Stomach (tissue), 4 donors: ENCODE data around the gene NTM.

Experiments
- EP300 ChIP-seq: sonication (generic); formaldehyde crosslinking; IDR thresholded peaks from one replicate; pipeline ENCODE4 v1.6.1; 2017; ENCODE audit warnings: antibody characterized with exemption
- POLR2AphosphoS5 ChIP-seq, 3 donors: sonication (generic); formaldehyde crosslinking; IDR thresholded peaks; one replicate each; pipeline ENCODE4 v1.6.1; 2016; ENCODE audit warnings: antibody characterized with exemption in 3 of 3
- TF ChIP-seq, protein P1 (sequence below), 7 experiments: fragments of 450-650 bp in 4 of 7; fragments of 200-600 bp in 3 of 7; sonication (generic) in 3 of 7; IDR thresholded peaks; one replicate each; pipeline ENCODE4 v1.5.1; 2016 to 2019; ENCODE audit warnings: antibody characterized with exemption in 7 of 7, control low read depth in 2 of 7, mild to moderate bottlenecking in 1 of 7

DNA sequence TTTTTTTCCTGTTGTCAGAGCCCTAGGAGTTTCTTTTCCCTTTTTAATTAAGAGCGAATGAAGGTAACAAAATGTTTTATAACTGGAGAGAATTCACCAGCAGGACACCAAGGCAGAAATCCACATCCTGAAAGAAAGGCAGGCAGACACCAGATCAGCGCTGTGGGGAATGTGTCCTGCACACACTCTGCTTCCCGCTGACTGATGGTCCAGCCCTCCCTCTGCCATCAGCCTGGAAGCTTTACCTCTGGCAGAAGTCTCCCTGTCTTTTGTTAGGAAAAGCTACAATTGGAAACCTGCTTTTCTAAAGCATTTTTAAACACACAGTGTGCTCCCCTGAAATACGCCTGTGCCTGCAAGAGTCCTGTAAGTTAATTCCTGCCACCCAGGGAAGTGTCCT is 638.5 kb downstream of the NTM start:
- no peak for TF ChIP-seq POLR2AphosphoS5 (IDR thresholded peaks at IDR 0.05)
- TF ChIP-seq, protein P1, sequence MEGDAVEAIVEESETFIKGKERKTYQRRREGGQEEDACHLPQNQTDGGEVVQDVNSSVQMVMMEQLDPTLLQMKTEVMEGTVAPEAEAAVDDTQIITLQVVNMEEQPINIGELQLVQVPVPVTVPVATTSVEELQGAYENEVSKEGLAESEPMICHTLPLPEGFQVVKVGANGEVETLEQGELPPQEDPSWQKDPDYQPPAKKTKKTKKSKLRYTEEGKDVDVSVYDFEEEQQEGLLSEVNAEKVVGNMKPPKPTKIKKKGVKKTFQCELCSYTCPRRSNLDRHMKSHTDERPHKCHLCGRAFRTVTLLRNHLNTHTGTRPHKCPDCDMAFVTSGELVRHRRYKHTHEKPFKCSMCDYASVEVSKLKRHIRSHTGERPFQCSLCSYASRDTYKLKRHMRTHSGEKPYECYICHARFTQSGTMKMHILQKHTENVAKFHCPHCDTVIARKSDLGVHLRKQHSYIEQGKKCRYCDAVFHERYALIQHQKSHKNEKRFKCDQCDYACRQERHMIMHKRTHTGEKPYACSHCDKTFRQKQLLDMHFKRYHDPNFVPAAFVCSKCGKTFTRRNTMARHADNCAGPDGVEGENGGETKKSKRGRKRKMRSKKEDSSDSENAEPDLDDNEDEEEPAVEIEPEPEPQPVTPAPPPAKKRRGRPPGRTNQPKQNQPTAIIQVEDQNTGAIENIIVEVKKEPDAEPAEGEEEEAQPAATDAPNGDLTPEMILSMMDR (IDR thresholded peaks at IDR 0.05) = no peak
- TF ChIP-seq EP300 = no peak
